GM18951 (cell line): ENCODE measurements around the gene SLC25A10.
"Not testable (repeated sequence)": the region's sequence is repeated elsewhere in the genome, so short reads cannot be mapped to it uniquely, and the experiment has no call there.

Experiments
- POLR2A ChIP-seq: IDR thresholded peaks from 4 replicates; pipeline ENCODE4 v1.6.1; 2011; ENCODE audit warnings: mild to moderate bottlenecking; ENCODE audit not compliant: insufficient read length, insufficient read depth; ENCODE audit errors: extremely low read depth
- in situ Hi-C: fragments of 300-500 bp; cut with MboI; formaldehyde crosslinking; loops from one replicate; pipeline ENCODE4 v1.12.0; 2022; ENCODE audit warnings: low sequenced_read_pairs, mixed read lengths, inconsistent platforms; ENCODE audit not compliant: unreplicated experiment

SLC25A10 gene

DNA sequence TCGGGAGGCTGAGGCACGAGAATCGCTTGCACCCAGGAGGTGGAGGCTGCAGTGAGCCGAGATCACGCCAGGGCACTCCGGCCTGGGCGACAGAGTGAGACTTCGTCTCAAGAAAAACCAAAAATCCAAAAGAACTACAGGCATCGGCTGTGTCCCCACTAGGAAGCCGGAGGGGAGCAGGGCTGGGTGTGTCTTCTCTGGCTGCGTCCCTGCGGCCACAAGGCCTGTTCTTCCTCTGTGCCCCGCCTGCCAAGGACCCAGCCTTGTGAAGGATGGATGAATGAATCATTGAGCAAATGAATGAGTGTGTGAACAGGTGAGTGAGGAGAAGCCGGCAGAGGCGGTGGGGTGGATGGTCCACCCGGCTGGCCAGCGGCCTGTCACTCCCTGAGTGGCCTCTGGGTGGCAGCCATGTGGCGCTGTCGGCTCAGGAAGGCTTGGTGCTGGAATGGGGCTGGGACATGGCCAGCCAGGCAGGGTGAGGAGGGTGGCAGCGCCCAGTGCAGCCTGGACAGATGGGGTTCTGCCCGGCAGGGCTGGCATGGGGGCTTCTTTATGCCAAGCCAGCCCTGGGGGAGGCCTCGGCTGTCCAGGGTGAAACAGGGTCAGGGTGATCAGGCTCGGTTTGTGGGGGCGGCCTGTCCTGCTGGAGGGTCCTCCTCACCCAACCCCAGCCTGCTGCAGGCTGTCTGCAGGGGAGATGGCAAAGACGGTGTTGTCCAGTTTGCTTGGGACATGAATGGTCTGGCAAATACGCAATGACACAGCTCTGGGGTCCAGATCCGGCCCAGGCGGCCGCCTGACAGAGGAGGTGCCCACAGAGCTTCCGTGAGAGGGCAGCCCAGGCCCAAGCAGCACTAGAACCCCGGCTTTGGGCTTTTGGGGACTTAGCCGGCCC, 21.7 kb downstream of the SLC25A10 start:
- in situ Hi-C loops: no loop called here
- TF ChIP-seq POLR2A: no peak

- in situ Hi-C loops: no loop called here
- TF ChIP-seq POLR2A: no peak
Observed at GRCh38 chr17:81734405-81735263, 22.6 kb downstream of the SLC25A10 start.

DNA sequence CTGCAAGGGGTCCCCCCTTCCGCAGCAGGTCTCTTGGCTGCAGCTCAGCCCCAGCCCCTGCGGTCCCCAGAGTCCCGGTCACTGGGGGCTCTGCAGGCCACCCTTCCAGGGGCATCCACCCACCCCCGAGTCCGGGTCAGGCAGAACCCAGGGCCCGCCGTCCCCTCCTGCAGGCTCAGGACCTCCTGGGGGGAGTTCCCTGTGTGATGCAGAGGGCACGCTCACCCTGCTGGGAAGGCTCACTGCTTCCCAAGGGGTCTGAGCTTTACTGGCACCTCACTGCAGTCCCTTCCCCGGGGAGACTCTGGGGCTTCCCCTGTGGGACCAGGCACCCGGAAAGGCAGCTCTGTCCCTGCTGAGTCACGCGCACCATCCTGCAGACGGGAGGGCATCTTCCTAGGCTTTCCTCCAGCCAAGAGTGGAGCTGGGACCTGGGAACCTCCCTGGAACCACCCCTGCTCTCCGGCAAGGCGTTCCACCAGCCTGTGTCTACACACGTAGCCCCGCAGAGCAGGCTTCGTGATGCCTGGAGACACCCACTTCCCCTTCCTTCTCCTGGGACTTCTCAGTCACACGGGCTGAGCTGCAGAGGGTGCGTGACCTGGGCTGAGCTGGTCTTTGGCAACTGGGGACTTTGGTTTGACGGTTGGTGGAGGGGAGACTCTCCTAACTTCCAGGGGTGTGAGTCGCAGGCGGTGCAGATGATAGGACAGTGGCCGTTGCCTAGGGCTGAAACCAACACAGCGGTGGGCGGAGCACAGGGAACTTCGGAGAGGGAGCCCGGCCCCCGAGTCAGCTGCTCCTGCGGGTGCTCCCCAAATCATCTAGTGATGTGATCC, 23.4 kb downstream of the SLC25A10 start:
- TF ChIP-seq POLR2A: no peak
- in situ Hi-C loops: no loop called here

- in situ Hi-C loops: no loop called here
- no peak for TF ChIP-seq POLR2A
Observed at GRCh38 chr17:81737947-81738800, 26.1 kb downstream of the SLC25A10 start.

- TF ChIP-seq POLR2A: no peak
- in situ Hi-C loops: no loop called here
Observed at GRCh38 chr17:81738801-81739393, 26.8 kb downstream of the SLC25A10 start.

- in situ Hi-C loops: not testable (repeated sequence)
Observed at GRCh38 chr17:81739593-81739992, 27.5 kb downstream of the SLC25A10 start.

DNA sequence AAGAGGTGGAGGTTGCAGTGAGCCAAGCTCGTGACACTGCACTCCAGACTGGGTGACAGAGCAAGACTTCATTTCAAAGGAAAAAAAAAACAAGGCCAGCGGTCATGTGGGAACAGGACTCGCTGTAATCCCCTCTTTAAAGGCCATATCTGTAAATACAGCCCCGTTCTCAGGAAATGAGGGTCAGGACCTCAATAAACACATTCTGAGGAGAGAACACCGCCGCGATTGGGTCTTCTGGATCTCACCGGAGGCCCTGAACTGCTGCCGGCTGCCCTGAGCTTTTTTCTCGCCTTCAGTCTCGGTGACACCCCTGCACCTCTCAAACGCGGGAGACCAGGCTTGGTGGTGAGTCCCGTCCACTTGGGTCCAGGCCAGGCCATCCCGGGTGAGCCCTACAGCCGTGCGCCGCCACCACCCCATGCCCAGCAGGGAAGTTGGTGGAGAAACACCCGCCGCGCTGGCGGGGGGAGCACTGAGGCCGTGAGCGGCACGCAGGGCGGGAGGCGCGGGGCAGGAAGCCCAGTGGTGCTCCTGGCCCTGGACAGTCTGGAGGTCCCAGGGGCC, 28.4 kb downstream of the SLC25A10 start:
- TF ChIP-seq POLR2A: no peak
- in situ Hi-C loops: no loop called here

GRCh38 chr17:81741049-81741593, 29.0 kb downstream of the SLC25A10 start:
- no peak for TF ChIP-seq POLR2A
- in situ Hi-C loops: no loop called here

DNA sequence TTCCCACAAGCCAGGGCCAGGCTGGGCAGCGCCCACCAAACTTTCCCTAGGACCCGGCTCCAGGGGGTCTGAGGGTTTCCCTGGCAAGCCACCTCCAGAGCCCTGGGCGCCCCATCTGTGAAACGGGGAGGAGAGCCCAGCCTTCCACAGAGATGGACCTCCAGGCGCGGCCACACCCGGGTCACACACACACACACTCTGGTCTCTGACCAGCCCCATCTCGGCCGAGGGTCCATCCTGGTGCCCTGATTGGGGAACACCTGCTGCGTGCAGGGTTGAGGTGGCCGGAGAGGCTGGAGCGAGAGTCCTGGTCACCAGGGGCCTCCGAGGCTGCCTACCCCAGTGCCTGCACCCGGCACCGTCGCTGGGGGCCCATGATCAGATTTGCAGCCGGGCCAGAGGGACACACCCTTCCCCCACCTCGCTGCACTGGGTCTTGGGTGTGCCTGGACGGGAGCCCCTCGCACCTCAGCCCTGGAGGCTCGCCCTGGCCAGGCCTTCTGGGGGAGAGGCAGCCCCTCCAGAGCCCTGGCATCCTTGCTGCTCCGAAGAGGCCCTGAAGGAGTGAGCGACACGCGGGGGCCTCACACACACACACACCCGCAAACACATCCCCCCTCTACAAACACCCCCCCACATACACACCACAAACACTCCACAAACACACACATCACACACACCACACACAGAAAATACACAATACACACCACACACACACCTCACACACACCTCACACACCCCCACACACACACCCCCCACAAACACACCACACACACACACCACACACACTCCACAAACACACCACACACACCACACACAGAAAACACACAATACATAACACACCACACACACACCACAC, 29.7 kb downstream of the SLC25A10 start:
- TF ChIP-seq POLR2A: no peak
- in situ Hi-C loops: no loop called here
